Fibroblast of lung (primary cell): Measurements from ENCODE around the gene ZNF649. TPM values are rescaled to one million over a fixed set of nuclear protein-coding genes. Genes with fewer than 3 reads are reported as not detected.
A peak's percentile ranks its signal among the peaks of the same experiment; 100 is the strongest.

ENCODE experiments used
- DNase-seq, 2 donors: peaks; one replicate each; pipeline versions ENCODE4 v3.0.0 to v3.0.0-alpha.2; 2010; ENCODE audit warnings: low read depth in 2 of 2
- H2AFZ ChIP-seq: 2 replicates; pipeline ENCODE4 v1.5.1; 2012; ENCODE audit warnings: low read length, control low read depth, inconsistent platforms
- H3K27ac ChIP-seq: 2 replicates; pipeline ENCODE4 v1.5.1; 2011; ENCODE audit warnings: low read length, control low read depth; ENCODE audit not compliant: insufficient read depth
- H3K27me3 ChIP-seq: 2 replicates; pipeline ENCODE4 v1.5.1; 2011; ENCODE audit warnings: mild to moderate bottlenecking, low read length; ENCODE audit not compliant: control insufficient read depth, insufficient read depth
- H3K36me3 ChIP-seq: 2 replicates; pipeline ENCODE4 v1.5.1; 2011; ENCODE audit warnings: low read length; ENCODE audit not compliant: control insufficient read depth, insufficient read depth
- H3K4me1 ChIP-seq: 2 replicates; pipeline ENCODE4 v1.5.1; 2011; ENCODE audit warnings: low read length; ENCODE audit not compliant: control insufficient read depth, insufficient read depth; ENCODE audit errors: extremely low read depth
- H3K4me2 ChIP-seq: 2 replicates; pipeline ENCODE4 v1.5.1; 2011; ENCODE audit warnings: low read length, control low read depth; ENCODE audit not compliant: insufficient read depth; ENCODE audit errors: extremely low read depth
- H3K4me3 ChIP-seq, 4 experiments: fragments of 200-600 bp in 1 of 4; sonication (generic) in 1 of 4; replicated peaks in 1 of 4; 2 replicates each; pipeline ENCODE4 v1.5.1; 2011 to 2016; ENCODE audit warnings: low read length in 4 of 4, low read depth in 3 of 4, mild to moderate bottlenecking in 3 of 4, control low read depth in 2 of 4, inconsistent platforms in 1 of 4, mixed read lengths in 1 of 4; ENCODE audit not compliant: insufficient read depth in 1 of 4; ENCODE audit errors: control extremely low read depth in 1 of 4
- H3K79me2 ChIP-seq: 2 replicates; pipeline ENCODE4 v1.5.1; 2012; ENCODE audit warnings: mild to moderate bottlenecking, low read length, inconsistent platforms; ENCODE audit not compliant: control insufficient read depth, insufficient read depth
- H3K9ac ChIP-seq: 2 replicates; pipeline ENCODE4 v1.5.1; 2011; ENCODE audit warnings: mild to moderate bottlenecking, low read length, control low read depth; ENCODE audit not compliant: insufficient read depth
- H3K9me3 ChIP-seq: 2 replicates; pipeline ENCODE4 v1.5.1; 2012; ENCODE audit warnings: low read depth, low read length; ENCODE audit not compliant: control insufficient read depth, insufficient read depth
- H4K20me1 ChIP-seq: 2 replicates; pipeline ENCODE4 v1.5.1; 2011; ENCODE audit warnings: low read length; ENCODE audit not compliant: control insufficient read depth, insufficient read depth; ENCODE audit errors: extremely low read depth
- EZH2 ChIP-seq: IDR thresholded peaks from 2 replicates; pipeline ENCODE4 v1.5.1; 2012; ENCODE audit warnings: low read length, control low read depth, mild to moderate bottlenecking; ENCODE audit errors: missing control alignments
- polyA plus RNA-seq, 2 donors: library from polyadenylated mRNA; depleted of rRNA in 1 of 2; stranded (reverse) in 1 of 2; unstranded in 1 of 2; fragments of >200 nt; gene quantifications; 2 replicates each; pipeline ENCODE4 v1.2.1, GENCODE V29; 2011 to 2012; ENCODE audit warnings: missing spikeins in 1 of 2
- total RNA-seq: library from RNA; depleted of rRNA; stranded (reverse); fragments of >200 nt; gene quantifications from 2 replicates; pipeline ENCODE4 v1.2.1, GENCODE V29; 2014
- TF ChIP-seq, protein P1 (sequence below), 2 donors: IDR thresholded peaks in 1 of 2; conservative IDR thresholded peaks in 1 of 2; 1 replicate in 1 of 2; 2 replicates in 1 of 2; pipeline ENCODE4 v1.5.1; 2011 to 2012; ENCODE audit warnings: low read length in 2 of 2, control low read depth in 1 of 2, inconsistent platforms in 1 of 2, low read depth in 1 of 2, mild to moderate bottlenecking in 1 of 2

Gene ZNF649
- total and polyA plus RNA-seq, 2 donors (not counting 1 experiment from before 2014, with no cell fraction given) = 4.6 to 6.9 TPM

DNA sequence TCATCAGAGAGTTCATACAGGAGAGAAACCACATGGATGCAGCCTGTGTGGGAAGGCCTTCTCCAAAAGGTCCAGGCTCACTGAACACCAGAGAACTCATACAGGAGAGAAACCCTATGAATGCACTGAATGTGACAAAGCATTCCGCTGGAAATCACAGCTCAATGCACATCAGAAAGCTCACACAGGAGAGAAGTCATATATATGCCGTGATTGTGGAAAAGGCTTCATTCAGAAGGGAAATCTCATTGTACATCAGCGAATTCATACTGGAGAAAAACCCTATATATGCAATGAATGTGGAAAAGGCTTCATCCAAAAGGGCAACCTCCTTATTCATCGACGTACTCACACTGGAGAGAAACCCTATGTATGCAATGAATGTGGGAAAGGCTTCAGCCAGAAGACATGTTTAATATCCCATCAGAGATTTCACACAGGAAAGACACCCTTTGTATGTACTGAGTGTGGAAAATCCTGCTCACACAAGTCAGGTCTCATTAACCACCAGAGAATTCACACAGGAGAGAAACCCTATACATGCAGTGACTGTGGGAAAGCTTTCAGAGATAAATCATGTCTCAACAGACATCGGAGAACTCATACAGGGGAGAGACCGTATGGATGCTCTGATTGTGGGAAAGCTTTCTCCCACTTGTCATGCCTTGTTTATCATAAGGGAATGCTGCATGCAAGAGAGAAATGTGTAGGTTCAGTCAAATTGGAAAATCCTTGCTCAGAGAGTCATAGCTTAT lies 40.2 kb upstream of the ZNF649 start:
- TF ChIP-seq, protein P1, sequence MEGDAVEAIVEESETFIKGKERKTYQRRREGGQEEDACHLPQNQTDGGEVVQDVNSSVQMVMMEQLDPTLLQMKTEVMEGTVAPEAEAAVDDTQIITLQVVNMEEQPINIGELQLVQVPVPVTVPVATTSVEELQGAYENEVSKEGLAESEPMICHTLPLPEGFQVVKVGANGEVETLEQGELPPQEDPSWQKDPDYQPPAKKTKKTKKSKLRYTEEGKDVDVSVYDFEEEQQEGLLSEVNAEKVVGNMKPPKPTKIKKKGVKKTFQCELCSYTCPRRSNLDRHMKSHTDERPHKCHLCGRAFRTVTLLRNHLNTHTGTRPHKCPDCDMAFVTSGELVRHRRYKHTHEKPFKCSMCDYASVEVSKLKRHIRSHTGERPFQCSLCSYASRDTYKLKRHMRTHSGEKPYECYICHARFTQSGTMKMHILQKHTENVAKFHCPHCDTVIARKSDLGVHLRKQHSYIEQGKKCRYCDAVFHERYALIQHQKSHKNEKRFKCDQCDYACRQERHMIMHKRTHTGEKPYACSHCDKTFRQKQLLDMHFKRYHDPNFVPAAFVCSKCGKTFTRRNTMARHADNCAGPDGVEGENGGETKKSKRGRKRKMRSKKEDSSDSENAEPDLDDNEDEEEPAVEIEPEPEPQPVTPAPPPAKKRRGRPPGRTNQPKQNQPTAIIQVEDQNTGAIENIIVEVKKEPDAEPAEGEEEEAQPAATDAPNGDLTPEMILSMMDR (conservative IDR thresholded peaks at IDR 0.05 in 1 of 2, IDR thresholded peaks at IDR 0.05 in 1 of 2; ENCODE audit: low read depth in 1 of 2, low read length in 2 of 2) = no peak
- TF ChIP-seq EZH2 = no peak
- Histone ChIP-seq H3K27me3 (no peaks in the 10 kb centered on the region), H3K4me3 (no peak overlapping the region), H3K9me3 (peaks cover 11% of the 10 kb centered on the region), H3K79me2 (no peaks in the 10 kb centered on the region), H3K9ac (no peak overlapping the region), H3K36me3 (peaks cover 3% of the 10 kb centered on the region), H3K27ac (no peak overlapping the region), H2AFZ (no peak overlapping the region), H4K20me1 (no peaks in the 10 kb centered on the region), H3K4me1 (no peaks in the 10 kb centered on the region), H3K4me2 (no peak overlapping the region)
- DNase-seq = peak in 1 of 2 donors; percentile 15

DNA sequence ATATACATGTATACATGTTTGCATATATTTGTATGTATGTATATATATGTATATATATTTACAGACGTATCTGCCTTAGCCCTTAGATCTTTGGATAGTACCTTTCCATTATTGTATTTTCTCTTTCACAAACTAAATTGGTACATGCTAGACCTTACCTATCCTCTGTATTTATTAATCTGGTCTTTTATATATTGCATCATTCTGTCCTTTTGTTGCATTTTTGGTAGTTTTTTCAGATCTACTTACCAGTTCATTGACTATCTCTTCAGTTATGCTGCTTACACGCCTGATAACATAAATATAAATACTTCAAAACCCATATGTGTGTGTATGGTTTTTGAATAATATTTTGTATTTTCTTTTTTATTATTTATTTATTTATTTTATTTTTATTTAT lies 34.1 kb upstream of the ZNF649 start:
- Histone ChIP-seq H3K27ac (no peak overlapping the region), H3K36me3 (peaks cover 3% of the 10 kb centered on the region), H3K4me1 (no peaks in the 10 kb centered on the region), H3K9me3 (no peaks in the 10 kb centered on the region), H3K4me3 (no peak overlapping the region), H3K4me2 (no peak overlapping the region), H3K27me3 (no peaks in the 10 kb centered on the region), H2AFZ (no peak overlapping the region), H3K9ac (no peak overlapping the region), H4K20me1 (no peaks in the 10 kb centered on the region), H3K79me2 (no peaks in the 10 kb centered on the region)
- no peak for DNase-seq
- TF ChIP-seq EZH2 = no peak
- TF ChIP-seq, protein P1 (conservative IDR thresholded peaks at IDR 0.05 in 1 of 2, IDR thresholded peaks at IDR 0.05 in 1 of 2; ENCODE audit: low read depth in 1 of 2, low read length in 2 of 2) = no peak

DNA sequence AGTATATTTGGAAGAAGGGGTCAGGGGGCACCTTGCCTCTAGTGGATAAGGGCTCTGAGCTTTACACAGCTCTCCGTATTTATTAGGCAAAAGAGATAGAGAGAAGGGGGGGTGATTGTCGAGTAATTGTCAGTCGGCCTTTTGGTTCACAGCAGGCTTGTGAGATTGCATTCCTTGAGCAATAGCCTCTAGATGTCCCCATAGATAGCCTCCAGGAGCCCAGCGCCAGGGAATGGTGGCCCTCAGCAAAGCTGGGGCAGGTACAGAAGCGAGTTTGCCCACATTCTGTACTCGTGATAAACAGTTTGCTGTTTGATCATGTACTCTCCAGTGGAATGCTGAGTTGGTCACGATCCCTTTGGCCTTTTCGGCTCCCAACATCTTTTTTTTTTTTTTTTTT lies 27.1 kb upstream of the ZNF649 start:
- TF ChIP-seq, protein P1 (conservative IDR thresholded peaks at IDR 0.05 in 1 of 2, IDR thresholded peaks at IDR 0.05 in 1 of 2; ENCODE audit: low read depth in 1 of 2, low read length in 2 of 2) = no peak
- no peak for TF ChIP-seq EZH2
- H3K27ac ChIP-seq = no peak overlapping the region
- no peaks in the 10 kb centered on the region for H3K27me3 ChIP-seq
- no peak for DNase-seq
- H3K4me1 ChIP-seq = no peaks in the 10 kb centered on the region
- H3K4me3 ChIP-seq = no peak overlapping the region
- H3K9me3 ChIP-seq = no peaks in the 10 kb centered on the region
- H3K36me3 ChIP-seq = no peaks in the 10 kb centered on the region
- H4K20me1 ChIP-seq = no peaks in the 10 kb centered on the region
- no peaks in the 10 kb centered on the region for H3K79me2 ChIP-seq
- no peak overlapping the region for H2AFZ ChIP-seq
- H3K9ac ChIP-seq = no peak overlapping the region
- H3K4me2 ChIP-seq = no peak overlapping the region
